Endothelial cell of umbilical vein (primary cell): Measurements from ENCODE around the gene AASDHPPT. TPM values are rescaled to one million over a fixed set of nuclear protein-coding genes. Genes with fewer than 3 reads are reported as not detected.
A peak's percentile ranks its signal among the peaks of the same experiment; 100 is the strongest.

Source experiments
- BruUV-seq: library from RNA; stranded (reverse); fragments of 400-500 nt; replicated peaks from 2 replicates; lab custom pipeline; 2021; lab: Mats Ljungman, UMichigan
- CTCF ChIA-PET: fragments of 300-600, 350-600 bp; sonication (Branson Sonifier 250); formaldehyde crosslinking; loops from one replicate; lab custom pipeline; 2021; ENCODE audit warnings: antibody characterized with exemption, inconsistent platforms; lab: Charles Lee
- POLR2A ChIA-PET: fragments of 300-600, 350-600 bp; sonication (Branson Sonifier 250); formaldehyde crosslinking; loops from one replicate; lab custom pipeline; 2021; ENCODE audit warnings: antibody characterized with exemption, inconsistent platforms; lab: Charles Lee
- DNase-seq: peaks from one replicate; pipeline ENCODE4 v3.0.0-alpha.2; 2011; ENCODE audit warnings: low read depth, low spot score
- FAIRE-seq: peaks from 2 replicates; lab custom pipeline; 2011; peaks lifted over from hg19 to GRCh38; lab: Jason Lieb, UNC
- H2AFZ ChIP-seq: 2 replicates; pipeline ENCODE4 v1.6.0; 2012; ENCODE audit warnings: low read depth, low read length, control low read depth, inconsistent platforms
- H3K27ac ChIP-seq: 2 replicates; pipeline ENCODE4 v1.5.1; 2011; ENCODE audit warnings: low read depth, mild to moderate bottlenecking, control low read depth, low read length, moderate library complexity; ENCODE audit not compliant: insufficient read depth
- H3K27me3 ChIP-seq, 2 experiments: 2 replicates each; pipeline versions ENCODE4 v1.6.0 to v1.6.1; 2011; ENCODE audit warnings: low read length in 2 of 2, mixed read lengths in 1 of 2; ENCODE audit not compliant: control insufficient read depth in 2 of 2, insufficient read depth in 2 of 2
- H3K36me3 ChIP-seq, 2 experiments: 2 replicates in 1 of 2; 3 replicates in 1 of 2; pipeline ENCODE4 v1.5.1; 2011; ENCODE audit warnings: low read length in 2 of 2, mild to moderate bottlenecking in 1 of 2, moderate library complexity in 1 of 2; ENCODE audit not compliant: control insufficient read depth in 2 of 2, insufficient read depth in 2 of 2; ENCODE audit errors: extremely low read depth in 1 of 2
- H3K4me1 ChIP-seq: 3 replicates; pipeline ENCODE4 v1.5.1; 2011; ENCODE audit warnings: mild to moderate bottlenecking, low read length; ENCODE audit not compliant: control insufficient read depth, insufficient read depth; ENCODE audit errors: extremely low read depth
- H3K4me2 ChIP-seq: 2 replicates; pipeline ENCODE4 v1.6.1; 2011; ENCODE audit warnings: low read length, control low read depth, mixed read lengths; ENCODE audit not compliant: insufficient read depth
- H3K4me3 ChIP-seq, 3 experiments: fragments of 200-600 bp in 1 of 3; sonication (generic), shearing (Covaris generic) in 1 of 3; replicated peaks in 1 of 3; 2 replicates each; pipeline ENCODE4 v1.5.1; 2011 to 2016; ENCODE audit warnings: control low read depth in 3 of 3, low read length in 3 of 3, mild to moderate bottlenecking in 2 of 3, inconsistent platforms in 1 of 3, low read depth in 1 of 3, moderate library complexity in 1 of 3; ENCODE audit not compliant: insufficient read depth in 1 of 3
- H3K79me2 ChIP-seq: 2 replicates; pipeline ENCODE4 v1.6.0; 2012; ENCODE audit warnings: low read length, inconsistent platforms; ENCODE audit not compliant: control insufficient read depth, insufficient read depth
- H3K9ac ChIP-seq: replicated peaks from 2 replicates; pipeline ENCODE3; 2011; ENCODE audit warnings: low read length, control low read depth; ENCODE audit not compliant: insufficient read depth; ENCODE audit errors: extremely low read depth
- H3K9me1 ChIP-seq: replicated peaks from 3 replicates; pipeline ENCODE4 v1.6.0; 2011; ENCODE audit warnings: mild to moderate bottlenecking, low read length; ENCODE audit not compliant: control insufficient read depth, insufficient read depth; ENCODE audit errors: extremely low read depth
- H3K9me3 ChIP-seq: replicated peaks from 2 replicates; pipeline ENCODE4 v1.5.1; 2012; ENCODE audit warnings: low read length, inconsistent platforms; ENCODE audit not compliant: control insufficient read depth, insufficient read depth
- H4K20me1 ChIP-seq: replicated peaks from 2 replicates; pipeline ENCODE3; 2011; ENCODE audit warnings: mild to moderate bottlenecking, low read length; ENCODE audit not compliant: control insufficient read depth, insufficient read depth; ENCODE audit errors: extremely low read depth
- EZH2 ChIP-seq: IDR thresholded peaks from 2 replicates; pipeline ENCODE4 v1.6.1; 2012; ENCODE audit warnings: borderline replicate concordance, low read depth, mild to moderate bottlenecking, moderate library complexity, low read length, inconsistent platforms; ENCODE audit not compliant: severe bottlenecking
- FOS ChIP-seq: IDR thresholded peaks from 2 replicates; pipeline ENCODE4 v1.6.1; 2011; ENCODE audit warnings: mild to moderate bottlenecking, low read length, moderate library complexity, borderline replicate concordance; ENCODE audit not compliant: insufficient read depth
- GATA2 ChIP-seq: IDR thresholded peaks from 2 replicates; pipeline ENCODE4 v1.7.0; 2011; ENCODE audit warnings: low read depth, mild to moderate bottlenecking, moderate library complexity, mixed read lengths, low read length; ENCODE audit not compliant: insufficient read length, insufficient read depth
- JUN ChIP-seq: IDR thresholded peaks from 2 replicates; pipeline ENCODE4 v1.6.1; 2011; ENCODE audit warnings: borderline replicate concordance, low read depth; ENCODE audit not compliant: insufficient read length, insufficient read depth
- POLR2A ChIP-seq: IDR thresholded peaks from 2 replicates; pipeline ENCODE4 v1.6.1; 2012; ENCODE audit warnings: low read depth, mild to moderate bottlenecking, control low read depth, low read length
- POLR2AphosphoS5 ChIP-seq: IDR thresholded peaks from 2 replicates; pipeline ENCODE4 v1.6.1; 2012; ENCODE audit warnings: low read depth, mild to moderate bottlenecking, control low read depth, low read length, moderate library complexity; ENCODE audit not compliant: insufficient read depth
- dilution Hi-C: fragments of 300-500 bp; cut with MboI; formaldehyde crosslinking; loops from one replicate; pipeline ENCODE4 v1.15.0; 2019; ENCODE audit warnings: low sequenced_read_pairs; ENCODE audit not compliant: extremely low pct_ligation_motif_present
- intact Hi-C: fragments of 100-400 bp; cut with micrococcal nuclease; formaldehyde crosslinking; loops from one replicate; pipeline ENCODE4 v1.10.0; 2022
- polyA plus RNA-seq, 4 experiments: library from polyadenylated mRNA; depleted of rRNA in 3 of 4; stranded (reverse) in 3 of 4; unstranded in 1 of 4; fragments of >200 nt; gene quantifications; 2 replicates each; pipeline versions ENCODE4 v1.2.1 to v1.2.3, GENCODE V29; 2011 to 2012; ENCODE audit warnings: missing spikeins in 1 of 4
- total RNA-seq: library from RNA; stranded (reverse); gene quantifications from 2 replicates; pipeline ENCODE4 v1.2.3, GENCODE V29; 2021
- TF ChIP-seq, protein P1 (sequence below): IDR thresholded peaks from 2 replicates; pipeline ENCODE4 v1.6.1; 2011; ENCODE audit not compliant: insufficient read depth, insufficient read length

The AASDHPPT gene
- total and polyA plus RNA-seq, 2 donors (not counting 3 experiments of a cell fraction or from before 2014, with no cell fraction given) = 14.3 to 34.2 TPM

GRCh38 chr11:106032861-106033260 lies 44.6 kb upstream of the AASDHPPT start:
- Histone ChIP-seq H3K36me3 (no peaks in the 10 kb centered on the region), H3K9ac (no peak overlapping the region), H3K27ac (no peak overlapping the region), H3K4me3 (no peak overlapping the region), H4K20me1 (no peaks in the 10 kb centered on the region), H3K4me2 (peak overlapping the region; percentile 58), H2AFZ (no peak overlapping the region), H3K9me3 (no peaks in the 10 kb centered on the region), H3K27me3 (no peaks in the 10 kb centered on the region), H3K9me1 (no peaks in the 10 kb centered on the region), H3K79me2 (no peaks in the 10 kb centered on the region), H3K4me1 (peaks cover 22% of the 10 kb centered on the region)
- DNase-seq (peak; percentile 60), FAIRE-seq (no peak)
- dilution Hi-C loops (no loop called here), intact Hi-C loops (no loop called here)
- ChIA-PET POLR2A (no interaction called here), CTCF (interaction anchor here (1.1 to 1.8 kb wide), 3 partner anchors 15 to 54 kb away, joined by 3 to 4 read pairs (median 4); no protein-coding TSS in a partner anchor)
- TF ChIP-seq, protein P1, sequence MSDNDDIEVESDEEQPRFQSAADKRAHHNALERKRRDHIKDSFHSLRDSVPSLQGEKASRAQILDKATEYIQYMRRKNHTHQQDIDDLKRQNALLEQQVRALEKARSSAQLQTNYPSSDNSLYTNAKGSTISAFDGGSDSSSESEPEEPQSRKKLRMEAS = no peak
- TF ChIP-seq JUN = no peak
- no peak for TF ChIP-seq EZH2
- no peak for TF ChIP-seq POLR2AphosphoS5
- TF ChIP-seq POLR2A = no peak
- no TSS peak for BruUV-seq

- Histone ChIP-seq H3K27ac (no peak overlapping the region), H3K27me3 (no peaks in the 10 kb centered on the region), H3K9me3 (no peaks in the 10 kb centered on the region), H4K20me1 (no peaks in the 10 kb centered on the region), H2AFZ (no peak overlapping the region), H3K4me3 (no peak overlapping the region), H3K9me1 (no peaks in the 10 kb centered on the region), H3K4me1 (no peaks in the 10 kb centered on the region), H3K4me2 (no peak overlapping the region), H3K79me2 (no peaks in the 10 kb centered on the region), H3K36me3 (no peaks in the 10 kb centered on the region), H3K9ac (no peak overlapping the region)
- DNase-seq (no peak), FAIRE-seq (no peak)
- dilution Hi-C loops = no loop called here
- ChIA-PET POLR2A (no interaction called here), CTCF (no interaction called here)
- intact Hi-C loops = no loop called here
- BruUV-seq = no TSS peak
- TF ChIP-seq POLR2AphosphoS5 (no peak), FOS (no peak), GATA2 (no peak)
- TF ChIP-seq, protein P1 = no peak
These were observed 33.9 kb upstream of the AASDHPPT start for GRCh38 chr11:106043540-106043939.
